ENCODE results near the gene HTD2. TPM values are rescaled to one million over a fixed set of nuclear protein-coding genes. Genes with fewer than 3 reads are reported as not detected.

The HTD2 gene
- total RNA-seq, 1 experiment from 2014 or later, result 7.9 TPM

GRCh38 chr3:58298190-58298589, 8.1 kb upstream of the HTD2 start:
- TF ChIP-seq REST (IDR thresholded peaks at IDR 0.05; ENCODE audit: insufficient read depth in 1 of 2, low read depth in 2 of 2, low read length in 1 of 2) (no peak), SIN3A (IDR thresholded peaks at IDR 0.05; ENCODE audit: borderline replicate concordance, insufficient read depth, low read depth, low read length) (no peak), CTCF (IDR thresholded peaks at IDR 0.05) (no peak), TCF7L2 (IDR thresholded peaks at IDR 0.05; ENCODE audit: low read depth, low read length) (no peak), POLR2AphosphoS5 (IDR thresholded peaks at IDR 0.05; ENCODE audit: low read depth, low read length) (no peak)
- no TSS peak for BruUV-seq (replicated peaks)
- intact Hi-C loops (cut with micrococcal nuclease; ENCODE audit: unreplicated experiment), result no loop called here

GRCh38 chr3:58299075-58299474, 7.2 kb upstream of the HTD2 start:
- ChIA-PET POLR2A (interaction anchor here (0.6 kb wide), 1 partner anchor 20 kb away, joined by 3 read pairs; no protein-coding TSS in a partner anchor), CTCF (interaction anchor here (0.7 to 2.5 kb wide), 3 partner anchors 111 to 328 kb away, joined by 3 to 33 read pairs (median 9); no protein-coding TSS in a partner anchor)
- no peak for TF ChIP-seq CTCF (IDR thresholded peaks at IDR 0.05)
- TF ChIP-seq TCF7L2 (IDR thresholded peaks at IDR 0.05; ENCODE audit: low read depth, low read length), result no peak
- TF ChIP-seq SIN3A (IDR thresholded peaks at IDR 0.05; ENCODE audit: borderline replicate concordance, insufficient read depth, low read depth, low read length), result no peak
- TF ChIP-seq REST (IDR thresholded peaks at IDR 0.05; ENCODE audit: insufficient read depth in 1 of 2, low read depth in 2 of 2, low read length in 1 of 2), result no peak
- no peak for TF ChIP-seq POLR2AphosphoS5 (IDR thresholded peaks at IDR 0.05; ENCODE audit: low read depth, low read length)
- no peak for DNase-seq (ENCODE audit: low read depth, low spot score)
- no TSS peak for BruUV-seq (replicated peaks)
- Histone ChIP-seq H3K27ac (ENCODE audit: low read length) (no peak overlapping the region), H3K4me3 (ENCODE audit: low read depth in 2 of 2, low read length in 2 of 2) (no peak overlapping the region), H3K4me1 (ENCODE audit: control insufficient read depth, insufficient read depth, low read length) (no peaks in the 10 kb centered on the region), H3K36me3 (ENCODE audit: control insufficient read depth, insufficient read depth, low read length) (no peaks in the 10 kb centered on the region), H3K27me3 (ENCODE audit: control insufficient read depth, insufficient read depth, low read length) (no peaks in the 10 kb centered on the region), H3K9me3 (ENCODE audit: control insufficient read depth, insufficient read depth, low read depth, low read length) (peaks cover 5% of the 10 kb centered on the region; the same call in 1 of the 2 replicates)
- in situ Hi-C loops (cut with HindIII; ENCODE audit: low pct_unique_long_range_greater_than_20kb, low sequenced_read_pairs), result no loop called here
- ATAC-seq, result no peak
- intact Hi-C loops (cut with micrococcal nuclease; ENCODE audit: unreplicated experiment), result no loop called here

More at GRCh38 chr3:58298190-58298589, 8.1 kb upstream of the HTD2 start:
- no peak for ATAC-seq
- H3K4me3 ChIP-seq (ENCODE audit: low read depth in 2 of 2, low read length in 2 of 2), result no peak overlapping the region
- no peaks in the 10 kb centered on the region for H3K36me3 ChIP-seq (ENCODE audit: control insufficient read depth, insufficient read depth, low read length)
- ChIA-PET CTCF (interaction anchor here (0.7 kb wide), 1 partner anchor 232 kb away, joined by 3 read pairs; no protein-coding TSS in a partner anchor), POLR2A (interaction anchor here (0.6 kb wide), 1 partner anchor 19 kb away, joined by 3 read pairs; no protein-coding TSS in a partner anchor)
- DNase-seq (ENCODE audit: low read depth, low spot score), result no peak
- no peak overlapping the region for H3K27ac ChIP-seq (ENCODE audit: low read length)
- H3K4me1 ChIP-seq (ENCODE audit: control insufficient read depth, insufficient read depth, low read length), result no peaks in the 10 kb centered on the region
- peaks cover 5% of the 10 kb centered on the region; the same call in 1 of the 2 replicates for H3K9me3 ChIP-seq (ENCODE audit: control insufficient read depth, insufficient read depth, low read depth, low read length)
- in situ Hi-C loops (cut with HindIII; ENCODE audit: low pct_unique_long_range_greater_than_20kb, low sequenced_read_pairs), result no loop called here
- no peaks in the 10 kb centered on the region for H3K27me3 ChIP-seq (ENCODE audit: control insufficient read depth, insufficient read depth, low read length)

Measured in Panc1 (cell line).